Cortex of kidney (tissue), 1 donor: ENCODE results near the gene INS.
"Not testable (repeated sequence)": the region's sequence is repeated elsewhere in the genome, so short reads cannot be mapped to it uniquely, and the experiment has no call there.

Experiments
- DNase-seq: peaks from one replicate; lab custom pipeline; 2025; lab: John Stamatoyannopoulos, UW

Gene INS

GRCh38 chr11:2131371-2132236, 29.4 kb downstream of the INS start:
- DNase-seq: no peak

- DNase-seq: no peak
Measured at GRCh38 chr11:2130881-2131352, 30.1 kb downstream of the INS start.

GRCh38 chr11:2129699-2130366, 31.2 kb downstream of the INS start:
- DNase-seq: no peak

GRCh38 chr11:2129308-2129698, 31.7 kb downstream of the INS start:
- DNase-seq: no peak

- no peak for DNase-seq
Measured at GRCh38 chr11:2128511-2129307, 32.3 kb downstream of the INS start.

GRCh38 chr11:2128130-2128510, 32.9 kb downstream of the INS start:
- DNase-seq: no peak

GRCh38 chr11:2127482-2128129, 33.4 kb downstream of the INS start:
- DNase-seq: no peak

GRCh38 chr11:2126520-2127085, 34.4 kb downstream of the INS start:
- no peak for DNase-seq

GRCh38 chr11:2124736-2125484, 36.1 kb downstream of the INS start:
- DNase-seq: not testable (repeated sequence)

- no peak for DNase-seq
Measured at GRCh38 chr11:2123628-2123960, 37.4 kb downstream of the INS start.

GRCh38 chr11:2122907-2123627, 37.9 kb downstream of the INS start:
- no peak for DNase-seq

GRCh38 chr11:2122222-2122906, 38.6 kb downstream of the INS start:
- no peak for DNase-seq

GRCh38 chr11:2121227-2122130, 39.5 kb downstream of the INS start:
- DNase-seq: no peak

- DNase-seq: no peak
Measured at GRCh38 chr11:2120359-2121100, 40.5 kb downstream of the INS start.

- no peak for DNase-seq
Measured at GRCh38 chr11:2118677-2119076, 42.3 kb downstream of the INS start.

- no peak for DNase-seq
Measured at GRCh38 chr11:2116680-2117079, 44.3 kb downstream of the INS start.

- no peak for DNase-seq
Measured at GRCh38 chr11:2115308-2115707, 45.7 kb downstream of the INS start.
